OCI-LY7 (cell line): ENCODE measurements around the gene AKAP9. TPM values are rescaled to one million over a fixed set of nuclear protein-coding genes. Genes with fewer than 3 reads are reported as not detected.

Experiments used
- BruUV-seq: library from RNA; stranded (reverse); fragments of 400-500 nt; replicated peaks from 2 replicates; lab custom pipeline; 2021; lab: Mats Ljungman, UMichigan
- CTCF ChIA-PET: fragments of 300-600 bp; sonication (Branson Sonifier 250); formaldehyde crosslinking; loops from one replicate; lab custom pipeline; 2022; ENCODE audit warnings: antibody characterized with exemption; ENCODE audit not compliant: unreplicated experiment; lab: Charles Lee
- POLR2A ChIA-PET: fragments of 300-600 bp; sonication (Branson Sonifier 250); formaldehyde crosslinking; loops from one replicate; lab custom pipeline; 2022; ENCODE audit warnings: antibody characterized with exemption; lab: Charles Lee
- DNase-seq: peaks from one replicate; pipeline ENCODE4 v3.0.0-alpha.2; 2015; ENCODE audit warnings: low spot score
- H2AFZ ChIP-seq: fragments of 200-600 bp; sonication (generic), shearing (Covaris generic); 2 replicates; pipeline ENCODE4 v1.6.1; 2014; ENCODE audit warnings: mild to moderate bottlenecking, antibody characterized with exemption, low read length, moderate library complexity
- H3K27ac ChIP-seq: fragments of 200-600 bp; sonication (generic); 2 replicates; pipeline ENCODE4 v1.5.1; 2014; ENCODE audit warnings: mixed run types, low read depth, mild to moderate bottlenecking, moderate library complexity, low read length, inconsistent platforms; ENCODE audit not compliant: poor library complexity, severe bottlenecking
- H3K36me3 ChIP-seq: fragments of 200-600 bp; sonication (generic); 2 replicates; pipeline ENCODE4 v1.6.1; 2014; ENCODE audit warnings: mild to moderate bottlenecking, antibody characterized with exemption, low read length, moderate library complexity, mixed read lengths; ENCODE audit not compliant: insufficient read depth
- H3K4me1 ChIP-seq: fragments of 200-600 bp; sonication (generic); 2 replicates; pipeline ENCODE4 v1.5.1; 2014; ENCODE audit warnings: mild to moderate bottlenecking, low read length; ENCODE audit not compliant: insufficient read depth, poor library complexity, severe bottlenecking
- H3K4me2 ChIP-seq: fragments of 200-600 bp; sonication (generic); 2 replicates; pipeline ENCODE4 v1.6.1; 2014; ENCODE audit warnings: mild to moderate bottlenecking, low read length
- H3K4me3 ChIP-seq: fragments of 200-600 bp; sonication (generic); 2 replicates; pipeline ENCODE4 v1.5.1; 2014; ENCODE audit warnings: mild to moderate bottlenecking, low read depth, low read length; ENCODE audit not compliant: poor library complexity, severe bottlenecking
- H3K79me2 ChIP-seq: fragments of 200-600 bp; sonication (generic); 2 replicates; pipeline ENCODE4 v1.6.1; 2016; ENCODE audit warnings: low read depth, mild to moderate bottlenecking, low read length, moderate library complexity, mixed read lengths; ENCODE audit not compliant: insufficient read depth
- H3K9me2 ChIP-seq: fragments of 200-600 bp; sonication (generic); 2 replicates; pipeline ENCODE4 v1.6.1; 2016; ENCODE audit warnings: mild to moderate bottlenecking, low read length, mixed read lengths; ENCODE audit not compliant: insufficient read depth
- H3K9me3 ChIP-seq: fragments of 200-600 bp; sonication (generic); 2 replicates; pipeline ENCODE4 v1.6.1; 2014; ENCODE audit warnings: mild to moderate bottlenecking, mixed run types, low read length, mixed read lengths
- H4K20me1 ChIP-seq: fragments of 200-600 bp; sonication (generic); 2 replicates; pipeline ENCODE4 v1.6.1; 2014; ENCODE audit warnings: mild to moderate bottlenecking, antibody characterized with exemption, low read length, moderate library complexity, mixed read lengths; ENCODE audit not compliant: insufficient read depth
- EZH2phosphoT487 ChIP-seq: fragments of 200-600 bp; sonication (generic); IDR thresholded peaks from 2 replicates; pipeline ENCODE4 v1.6.1; 2018; ENCODE audit warnings: low read depth, borderline replicate concordance, mild to moderate bottlenecking, mixed run types, antibody characterized with exemption, low read length, moderate library complexity, mixed read lengths
- intact Hi-C: fragments of 100-400 bp; cut with micrococcal nuclease; formaldehyde crosslinking; loops from one replicate; pipeline ENCODE4 v1.10.0; 2022; ENCODE audit not compliant: unreplicated experiment
- total RNA-seq, 2 experiments: library from RNA; depleted of rRNA in 1 of 2; stranded (reverse); fragments of >200 nt in 1 of 2; shearing (Covaris generic) in 1 of 2; gene quantifications; 2 replicates each; pipeline ENCODE4 v1.2.3, GENCODE V29; 2014 to 2022
- TF ChIP-seq, protein P1 (sequence below): fragments of 200-600 bp; sonication (generic); conservative IDR thresholded peaks from 2 replicates; pipeline ENCODE4 v1.5.1; 2014; ENCODE audit warnings: mild to moderate bottlenecking, antibody characterized with exemption, low read length, moderate library complexity, mixed read lengths

Gene AKAP9
- total RNA-seq, 2 experiments from 2014 or later = 32.6 to 38.1 TPM

DNA sequence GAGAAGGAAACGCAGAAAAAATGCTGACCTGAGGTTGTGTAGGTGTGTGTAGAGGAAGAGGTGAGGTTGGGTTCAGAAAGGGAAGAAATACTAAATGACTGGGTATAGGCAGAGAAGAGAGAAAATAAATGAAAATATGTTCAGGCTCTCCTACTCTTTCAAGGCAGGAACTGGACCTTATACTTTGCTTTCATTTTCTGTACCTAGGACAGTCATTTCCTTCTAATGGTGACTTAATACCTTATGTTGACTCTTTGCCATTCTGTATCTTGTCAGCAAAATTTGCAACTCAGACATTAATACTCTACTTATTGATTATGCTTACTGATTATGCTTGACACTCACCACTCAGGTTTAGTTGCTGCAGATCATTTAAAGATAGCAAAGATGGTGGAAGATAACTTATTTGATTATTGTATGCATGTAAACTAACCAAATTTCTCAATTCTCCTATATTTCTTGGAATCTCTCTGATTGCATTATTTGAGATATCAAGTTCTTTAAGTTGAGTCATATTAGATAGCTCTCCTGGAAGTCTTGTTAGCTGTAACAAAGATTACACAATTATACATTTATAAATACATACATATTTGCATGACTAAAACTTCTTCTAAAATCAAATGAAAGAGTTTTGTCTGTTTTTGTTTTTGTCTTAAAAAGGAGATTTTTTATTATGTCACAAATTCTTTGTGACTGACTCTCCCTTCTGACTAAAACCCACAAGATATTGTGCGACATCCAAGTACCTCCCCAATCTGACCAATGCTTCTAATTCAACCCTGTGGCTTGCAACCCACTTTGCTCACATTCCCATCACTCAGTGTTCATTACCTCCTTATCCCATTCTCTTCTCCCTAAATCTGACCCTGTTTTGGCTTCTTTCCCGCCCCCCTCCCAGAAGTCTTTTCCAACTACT lies 218.3 kb downstream of the AKAP9 start:
- Histone ChIP-seq H3K4me2 (no peak overlapping the region), H3K36me3 (no peaks in the 10 kb centered on the region), H3K79me2 (no peaks in the 10 kb centered on the region), H3K9me2 (no peaks in the 10 kb centered on the region), H3K4me1 (no peaks in the 10 kb centered on the region), H3K4me3 (no peak overlapping the region), H3K27ac (no peak overlapping the region), H3K9me3 (no peaks in the 10 kb centered on the region), H4K20me1 (no peaks in the 10 kb centered on the region), H2AFZ (no peak overlapping the region)
- ChIA-PET POLR2A (interaction anchor here (0.6 kb wide), 1 partner anchor 73 kb away, joined by 3 read pairs; no protein-coding TSS in a partner anchor), CTCF (no interaction called here)
- no peak for TF ChIP-seq EZH2phosphoT487
- TF ChIP-seq, protein P1, sequence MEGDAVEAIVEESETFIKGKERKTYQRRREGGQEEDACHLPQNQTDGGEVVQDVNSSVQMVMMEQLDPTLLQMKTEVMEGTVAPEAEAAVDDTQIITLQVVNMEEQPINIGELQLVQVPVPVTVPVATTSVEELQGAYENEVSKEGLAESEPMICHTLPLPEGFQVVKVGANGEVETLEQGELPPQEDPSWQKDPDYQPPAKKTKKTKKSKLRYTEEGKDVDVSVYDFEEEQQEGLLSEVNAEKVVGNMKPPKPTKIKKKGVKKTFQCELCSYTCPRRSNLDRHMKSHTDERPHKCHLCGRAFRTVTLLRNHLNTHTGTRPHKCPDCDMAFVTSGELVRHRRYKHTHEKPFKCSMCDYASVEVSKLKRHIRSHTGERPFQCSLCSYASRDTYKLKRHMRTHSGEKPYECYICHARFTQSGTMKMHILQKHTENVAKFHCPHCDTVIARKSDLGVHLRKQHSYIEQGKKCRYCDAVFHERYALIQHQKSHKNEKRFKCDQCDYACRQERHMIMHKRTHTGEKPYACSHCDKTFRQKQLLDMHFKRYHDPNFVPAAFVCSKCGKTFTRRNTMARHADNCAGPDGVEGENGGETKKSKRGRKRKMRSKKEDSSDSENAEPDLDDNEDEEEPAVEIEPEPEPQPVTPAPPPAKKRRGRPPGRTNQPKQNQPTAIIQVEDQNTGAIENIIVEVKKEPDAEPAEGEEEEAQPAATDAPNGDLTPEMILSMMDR = no peak
- no peak for DNase-seq
- intact Hi-C loops = no loop called here
- no TSS peak for BruUV-seq

Other genes with a start within 250 kb of the AKAP9 start
- gene MTERF1, start 60.2 kb upstream of the AKAP9 start, total RNA-seq (2014; rRNA removed; shearing (Covaris generic)) = 12.6 and 16.1 TPM in 2 replicates
- gene MTERF1, start 60.2 kb upstream of the AKAP9 start, total RNA-seq (2022) = 19.7 and 21.4 TPM in 2 replicates
- gene CYP51A1, start 193.6 kb downstream of the AKAP9 start, total RNA-seq (2014; rRNA removed; shearing (Covaris generic)) = 51.7 and 53.4 TPM in 2 replicates
- gene CYP51A1, start 193.6 kb downstream of the AKAP9 start, total RNA-seq (2022) = 75.3 and 84.0 TPM in 2 replicates
- gene LRRD1, start 238.3 kb downstream of the AKAP9 start, total RNA-seq (2014; rRNA removed; shearing (Covaris generic)) = 0.28 TPM in 1 of 2 replicates, not detected in the other
- 0.13 and 0.42 TPM in 2 replicates for gene LRRD1, start 238.3 kb downstream of the AKAP9 start, total RNA-seq (2022)